Smooth muscle cell (in vitro differentiated cells): Measurements from ENCODE around the gene MOGAT3. TPM values are rescaled to one million over a fixed set of nuclear protein-coding genes. Genes with fewer than 3 reads are reported as not detected.

ENCODE experiments used
- DNase-seq: peaks from one replicate; lab custom pipeline; 2025; ENCODE audit not compliant: unreplicated experiment; lab: John Stamatoyannopoulos, UW
- H2AFZ ChIP-seq: fragments of 200-600 bp; sonication (generic); 2 replicates; pipeline ENCODE4 v1.6.0; 2016; ENCODE audit warnings: antibody characterized with exemption, low read depth, mild to moderate bottlenecking
- H3F3A ChIP-seq: fragments of 200-600 bp; sonication (generic); 2 replicates; pipeline ENCODE4 v1.6.0; 2017; ENCODE audit warnings: antibody characterized with exemption, low read depth
- H3K27ac ChIP-seq: fragments of 200-600 bp; sonication (generic); 2 replicates; pipeline ENCODE4 v1.5.1; 2016; ENCODE audit warnings: low read depth, mild to moderate bottlenecking
- H3K27me3 ChIP-seq: fragments of 200-600 bp; sonication (generic); 2 replicates; pipeline ENCODE4 v1.6.1; 2016; ENCODE audit warnings: low read depth, mild to moderate bottlenecking
- H3K36me3 ChIP-seq: fragments of 200-600 bp; sonication (generic); 2 replicates; pipeline ENCODE4 v1.5.1; 2016; ENCODE audit warnings: low read depth
- H3K4me1 ChIP-seq: fragments of 200-600 bp; sonication (generic); 2 replicates; pipeline ENCODE4 v1.5.1; 2016; ENCODE audit warnings: low read depth
- H3K4me2 ChIP-seq: fragments of 200-600 bp; sonication (generic); 2 replicates; pipeline ENCODE4 v1.6.0; 2016; ENCODE audit warnings: mild to moderate bottlenecking
- H3K4me3 ChIP-seq: fragments of 200-600 bp; sonication (generic); 2 replicates; pipeline ENCODE4 v1.5.1; 2016; ENCODE audit warnings: mild to moderate bottlenecking
- H3K79me2 ChIP-seq: fragments of 200-600 bp; sonication (generic); 2 replicates; pipeline ENCODE4 v1.6.0; 2016; ENCODE audit warnings: low read depth, mild to moderate bottlenecking
- H3K9ac ChIP-seq: fragments of 200-600 bp; sonication (generic); 2 replicates; pipeline ENCODE4 v1.6.0; 2016; ENCODE audit warnings: low read depth
- H3K9me3 ChIP-seq: fragments of 200-600 bp; sonication (generic); replicated peaks from 2 replicates; pipeline ENCODE4 v1.5.1; 2016; ENCODE audit warnings: low read depth
- H4K20me1 ChIP-seq: fragments of 200-600 bp; sonication (generic); 2 replicates; pipeline ENCODE4 v1.6.0; 2016; ENCODE audit warnings: low read depth
- CTCF ChIP-seq: fragments of 200-600 bp; sonication (generic); IDR thresholded peaks from 2 replicates; pipeline ENCODE4 v1.5.1; 2017; ENCODE audit warnings: borderline replicate concordance, mild to moderate bottlenecking, antibody characterized with exemption; ENCODE audit not compliant: insufficient read depth, poor library complexity, severe bottlenecking
- WGBS: methylation state at CpG from one replicate; pipeline ENCODE4 v1.1.7; 2016; ENCODE audit warnings: low lambda C conversion rate; 5-methylcytosine and 5-hydroxymethylcytosine counted together
- polyA plus RNA-seq: library from polyadenylated mRNA; unstranded; fragments of >200 nt; fragmentation: Nextera tagmentation; extraction: Ambion mirVana; gene quantifications from 2 replicates; pipeline ENCODE4 v1.2.1, GENCODE V29; 2016
- total RNA-seq: library from RNA; depleted of rRNA; stranded (reverse); fragments of >200 nt; gene quantifications from 2 replicates; pipeline ENCODE4 v1.2.3, GENCODE V29; 2014

The MOGAT3 gene
- total and polyA plus RNA-seq, 2 experiments from 2014 or later = not detected

DNA sequence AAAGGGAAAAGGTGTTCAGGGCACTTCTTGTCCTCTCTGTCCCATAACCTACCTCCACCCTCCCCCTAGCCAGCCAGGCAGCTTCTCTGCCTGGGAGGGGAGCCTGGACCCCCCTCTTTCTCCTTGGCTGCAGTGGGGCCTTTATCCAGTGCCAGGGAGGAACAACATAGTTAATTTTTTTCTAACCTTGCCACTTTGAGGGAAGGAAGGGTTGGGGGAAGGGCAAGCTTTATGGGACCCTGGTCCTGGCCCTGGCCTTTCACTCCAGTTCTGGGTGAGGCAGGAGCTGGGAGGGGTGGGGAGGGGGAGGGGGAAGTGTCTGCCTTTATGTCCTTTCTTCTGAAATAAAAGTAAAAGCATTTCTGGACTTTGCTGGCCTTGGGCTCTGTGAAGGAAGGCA is 39.9 kb downstream of the MOGAT3 start:
- Histone ChIP-seq H3K36me3 (no peaks in the 10 kb centered on the region), H3K4me1 (peaks cover 25% of the 10 kb centered on the region), H3K9me3 (no peaks in the 10 kb centered on the region), H3K4me3 (no peak overlapping the region), H3K27me3 (peaks cover 35% of the 10 kb centered on the region), H3K79me2 (no peaks in the 10 kb centered on the region), H3K27ac (no peak overlapping the region), H3K9ac (no peak overlapping the region), H4K20me1 (peaks cover 82% of the 10 kb centered on the region), H3F3A (peaks cover 3% of the 10 kb centered on the region), H2AFZ (no peak overlapping the region), H3K4me2 (no peak overlapping the region)
- TF ChIP-seq CTCF = no peak
- no peak for DNase-seq

GRCh38 chr7:101159696-101160674 is 40.9 kb downstream of the MOGAT3 start:
- Histone ChIP-seq H3K9me3 (no peaks in the 10 kb centered on the region), H2AFZ (no peak overlapping the region), H3K27ac (no peak overlapping the region), H3F3A (peaks cover 3% of the 10 kb centered on the region), H3K4me2 (no peak overlapping the region), H3K4me1 (peaks cover 25% of the 10 kb centered on the region), H3K36me3 (no peaks in the 10 kb centered on the region), H3K79me2 (no peaks in the 10 kb centered on the region), H3K27me3 (peaks cover 31% of the 10 kb centered on the region), H3K9ac (no peak overlapping the region), H4K20me1 (peaks cover 79% of the 10 kb centered on the region), H3K4me3 (no peak overlapping the region)
- 67% methylated on average over 20 of the region's 31 CpGs for WGBS
- DNase-seq = no peak
- TF ChIP-seq CTCF = no peak

DNA sequence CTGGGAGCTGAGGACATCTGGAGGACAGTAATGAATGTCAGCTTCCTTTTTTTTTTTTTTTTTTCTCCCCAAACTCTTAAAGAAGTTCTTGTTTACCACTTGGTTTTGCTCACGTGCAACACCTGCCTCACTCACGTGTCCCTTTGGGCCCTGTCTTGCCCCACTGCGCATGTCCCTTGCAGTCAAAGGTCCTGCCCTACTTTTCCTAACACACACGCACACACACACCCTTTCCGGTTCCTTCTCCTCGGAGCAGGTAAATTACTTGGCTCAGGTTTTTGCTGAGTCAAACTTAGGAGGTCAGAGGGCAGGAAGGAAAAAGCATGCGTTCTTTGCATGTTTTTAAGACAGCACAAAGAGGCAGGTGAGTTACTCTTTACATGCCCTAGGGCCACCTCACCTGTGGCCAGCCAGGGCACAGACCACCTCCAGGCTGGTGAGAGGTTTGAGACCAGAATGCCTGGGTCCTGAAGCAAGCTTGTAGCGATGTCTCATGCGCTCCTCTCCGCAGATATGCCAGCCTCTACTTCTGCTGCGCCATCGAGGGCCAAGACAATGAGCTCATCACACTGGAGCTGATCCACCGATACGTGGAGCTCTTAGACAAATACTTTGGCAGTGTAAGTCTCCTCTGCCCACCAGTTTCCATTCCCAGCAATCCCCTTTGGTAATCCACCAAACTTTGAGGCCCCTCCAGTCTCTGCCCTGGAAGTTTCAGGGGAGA is 43.8 kb downstream of the MOGAT3 start:
- Histone ChIP-seq H3K79me2 (no peaks in the 10 kb centered on the region), H3K9me3 (no peaks in the 10 kb centered on the region), H3K9ac (no peak overlapping the region), H3K27me3 (peaks cover 2% of the 10 kb centered on the region), H3K4me3 (no peak overlapping the region), H3K36me3 (no peaks in the 10 kb centered on the region), H3F3A (peaks cover 1% of the 10 kb centered on the region), H3K4me1 (peaks cover 8% of the 10 kb centered on the region), H3K27ac (no peak overlapping the region), H2AFZ (no peak overlapping the region), H3K4me2 (no peak overlapping the region), H4K20me1 (peaks cover 55% of the 10 kb centered on the region)
- WGBS = 63% methylated on average over 14 of the region's 14 CpGs
- no peak for DNase-seq
- no peak for TF ChIP-seq CTCF
